Fibroblast of skin of left quadriceps (primary cell): ENCODE measurements around the gene OR2S2.

Experiments
- DNase-seq, 2 experiments: peaks; one replicate each; pipeline ENCODE4 v3.0.0-alpha.2; 2013; ENCODE audit warnings: low read depth in 2 of 2

OR2S2 gene

DNA sequence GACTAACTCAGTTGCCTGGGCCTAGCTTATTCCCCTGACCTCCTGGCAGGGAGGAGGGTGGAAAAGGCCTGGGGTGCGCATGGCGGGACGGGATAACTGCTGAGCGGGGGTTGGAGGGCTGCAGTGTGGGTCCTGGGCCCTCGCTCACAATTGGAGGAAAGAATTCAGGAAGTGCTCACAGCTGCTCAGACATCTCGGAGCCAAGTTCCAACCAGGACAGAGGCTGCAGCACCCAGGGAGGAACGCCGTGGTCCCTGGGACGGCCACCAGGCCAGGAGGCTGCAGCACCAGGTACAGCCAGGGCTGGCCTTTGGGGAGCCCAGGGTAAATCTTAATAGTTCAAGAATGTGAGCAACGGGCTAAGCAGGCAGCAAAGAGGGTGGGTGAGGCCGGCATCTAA, 48.7 kb downstream of the OR2S2 start, which contains the start of gene SPAAR:
SPAAR (plus strand) TSS at position 217 of the 400 bp plus-strand sequence. CDS start 974 bp downstream, outside the sequence.
- DNase-seq = no peak

DNA sequence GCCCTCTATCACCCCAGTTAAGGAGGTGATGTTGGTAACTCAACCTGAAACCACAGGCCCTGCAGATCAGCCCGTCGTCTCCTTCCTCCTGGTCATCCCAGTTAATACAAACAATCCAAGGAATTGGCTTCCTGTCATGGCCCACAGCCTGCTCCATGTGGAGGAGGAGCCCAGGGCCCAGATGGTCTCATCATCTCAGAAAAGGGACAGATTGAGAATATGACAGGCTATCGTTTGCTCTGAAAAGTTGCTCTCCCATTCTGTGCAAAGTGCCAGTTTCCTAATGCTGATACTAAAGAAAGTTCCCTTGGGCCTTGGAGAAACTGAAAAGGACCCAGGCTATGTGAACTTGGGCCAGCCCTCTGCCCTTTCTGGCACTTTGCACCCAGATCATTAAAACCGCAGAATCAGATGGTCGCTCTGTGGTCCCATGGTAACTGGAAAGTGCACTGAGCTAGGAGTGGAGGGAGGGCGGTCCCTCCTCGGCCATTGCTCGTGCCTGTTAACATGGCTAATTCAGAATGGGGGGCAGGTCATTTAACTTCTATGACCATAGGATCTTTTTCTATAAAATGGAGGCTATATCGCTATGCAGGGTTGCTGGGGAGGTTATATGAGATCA, 49.3 kb downstream of the OR2S2 start:
- DNase-seq = no peak

DNA sequence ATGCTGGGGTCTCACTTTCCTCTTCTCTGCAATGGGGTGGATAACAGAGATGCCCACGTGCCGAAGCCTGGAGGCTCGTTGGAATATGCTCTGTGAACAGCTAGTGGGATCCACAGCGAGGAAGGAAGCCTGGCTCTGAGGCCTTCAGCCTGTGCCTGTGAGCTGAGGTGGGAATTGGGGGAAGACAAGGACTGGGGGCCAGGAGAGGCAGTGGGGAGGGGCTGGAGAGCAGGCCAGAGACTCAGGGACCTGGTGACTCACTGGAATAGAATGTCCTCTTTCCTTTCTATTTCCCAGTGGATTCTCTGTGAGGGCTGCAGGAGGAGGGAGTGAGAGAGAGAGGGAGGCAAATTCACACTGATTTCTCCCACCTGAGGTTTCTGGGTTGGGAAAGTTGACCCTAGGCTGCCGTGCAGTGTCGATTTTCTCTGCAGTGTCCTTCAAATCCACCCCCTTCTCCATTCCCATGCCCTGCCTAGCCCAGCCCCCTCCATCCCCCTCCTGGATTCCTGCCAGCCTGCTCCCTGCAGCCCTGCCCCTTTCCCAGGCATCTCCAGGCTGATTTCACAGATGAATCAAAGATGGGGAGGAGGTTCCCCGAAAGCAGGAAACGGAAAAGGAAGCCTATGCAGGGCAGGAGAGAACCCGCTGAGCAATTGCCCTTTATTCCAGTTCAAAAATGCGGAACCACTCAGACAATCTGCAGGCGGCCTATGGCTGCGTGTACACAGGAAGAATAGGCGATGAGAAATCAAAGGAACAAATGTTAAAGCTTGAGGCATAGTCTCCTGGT, 50.0 kb downstream of the OR2S2 start:
- peak; percentile 91 to 92 for DNase-seq
